SK-N-SH (cell line): ENCODE results near the gene MFSD6L. TPM values are rescaled to one million over a fixed set of nuclear protein-coding genes. Genes with fewer than 3 reads are reported as not detected.

Source experiments
- CTCF ChIA-PET: fragments of 300-600, 350-600 bp; formaldehyde crosslinking; extraction: SDS; loops from one replicate; lab custom pipeline; 2021; lab: Yijun Ruan, JAX
- POLR2A ChIA-PET: fragments of 350-600 bp; sonication (Branson Sonifier 250); formaldehyde crosslinking; extraction: SDS; loops from one replicate; lab custom pipeline; 2020; ENCODE audit warnings: antibody characterized with exemption, inconsistent platforms; lab: Yijun Ruan, JAX
- DNase-seq: peaks from one replicate; pipeline ENCODE4 v3.0.0; 2012
- H2AFZ ChIP-seq: fragments of 200-600 bp; sonication (generic); 2 replicates; pipeline ENCODE4 v1.8.1; 2016; ENCODE audit warnings: antibody characterized with exemption, mild to moderate bottlenecking, low read depth
- H3F3A ChIP-seq: fragments of 200-600 bp; sonication (generic); replicated peaks from 2 replicates; pipeline ENCODE3; 2016; ENCODE audit warnings: antibody characterized with exemption, mild to moderate bottlenecking; ENCODE audit not compliant: insufficient read depth
- H3K27ac ChIP-seq, 2 experiments: fragments of 200-500 bp in 1 of 2; fragments of 200-600 bp in 1 of 2; sonication (Bioruptor generic) in 1 of 2; sonication (generic), shearing (Covaris generic) in 1 of 2; 2 replicates each; pipeline versions ENCODE4 v1.5.1 to v1.6.1; 2014 to 2016; ENCODE audit warnings: low read depth in 2 of 2, inconsistent platforms in 1 of 2, low read length in 1 of 2, mild to moderate bottlenecking in 1 of 2, mixed read lengths in 1 of 2
- H3K27me3 ChIP-seq: fragments of 200-600 bp; sonication (generic), shearing (Covaris generic); 2 replicates; pipeline ENCODE4 v1.6.1; 2016; ENCODE audit warnings: mixed run types; ENCODE audit not compliant: insufficient read depth
- H3K36me3 ChIP-seq, 2 experiments: fragments of 200-500 bp in 1 of 2; fragments of 200-600 bp in 1 of 2; sonication (Bioruptor generic) in 1 of 2; sonication (generic) in 1 of 2; replicated peaks in 1 of 2; 2 replicates each; pipeline versions ENCODE3 to v1.5.1; 2014 to 2016; ENCODE audit warnings: low read length in 1 of 2, mild to moderate bottlenecking in 1 of 2; ENCODE audit not compliant: insufficient read depth in 2 of 2, control insufficient read depth in 1 of 2
- H3K4me1 ChIP-seq, 2 experiments: fragments of 200-500 bp in 1 of 2; fragments of 200-600 bp in 1 of 2; sonication (Bioruptor generic) in 1 of 2; sonication (generic), shearing (Covaris generic) in 1 of 2; 2 replicates each; pipeline versions ENCODE4 v1.5.1 to v1.6.1; 2014 to 2016; ENCODE audit warnings: low read depth in 1 of 2, low read length in 1 of 2, mixed run types in 1 of 2; ENCODE audit not compliant: insufficient read depth in 2 of 2, control insufficient read depth in 1 of 2
- H3K4me2 ChIP-seq: fragments of 200-600 bp; sonication (generic), shearing (Covaris generic); 2 replicates; pipeline ENCODE4 v1.6.1; 2017; ENCODE audit warnings: mixed run types
- H3K4me3 ChIP-seq, 2 experiments: fragments of 200-500 bp in 1 of 2; fragments of 200-600 bp in 1 of 2; sonication (Bioruptor generic) in 1 of 2; sonication (generic), shearing (Covaris generic) in 1 of 2; 2 replicates each; pipeline versions ENCODE4 v1.5.1 to v1.8.1; 2014 to 2016; ENCODE audit warnings: low read depth in 2 of 2, inconsistent platforms in 1 of 2, low read length in 1 of 2, mild to moderate bottlenecking in 1 of 2, mixed read lengths in 1 of 2, moderate library complexity in 1 of 2
- H3K79me2 ChIP-seq: fragments of 200-600 bp; sonication (generic); 2 replicates; pipeline ENCODE4 v1.8.1; 2017; ENCODE audit warnings: mild to moderate bottlenecking; ENCODE audit not compliant: insufficient read depth
- H3K9ac ChIP-seq: fragments of 200-600 bp; sonication (generic); 2 replicates; pipeline ENCODE4 v1.6.1; 2017; ENCODE audit warnings: mixed run types
- H3K9me2 ChIP-seq: fragments of 200-600 bp; sonication (generic); 2 replicates; pipeline ENCODE4 v1.6.1; 2017; ENCODE audit warnings: mixed run types
- H3K9me3 ChIP-seq: fragments of 200-600 bp; sonication (generic); 2 replicates; pipeline ENCODE4 v1.6.1; 2017; ENCODE audit warnings: mixed run types, mild to moderate bottlenecking, moderate library complexity
- H4K20me1 ChIP-seq: fragments of 200-600 bp; sonication (generic); 2 replicates; pipeline ENCODE4 v1.6.1; 2017; ENCODE audit warnings: mild to moderate bottlenecking, mixed run types; ENCODE audit not compliant: insufficient read depth
- CHD2 ChIP-seq: fragments of 150-350 bp; IDR thresholded peaks from 2 replicates; pipeline ENCODE4 v1.6.1; 2018; ENCODE audit warnings: low read length; ENCODE audit not compliant: partially characterized antibody
- FOSL2 ChIP-seq: IDR thresholded peaks from 2 replicates; pipeline ENCODE4 v1.4.0; 2012; ENCODE audit warnings: low read depth, mild to moderate bottlenecking, moderate library complexity, borderline replicate concordance
- FOXJ3 ChIP-seq: sonication (generic); formaldehyde crosslinking; IDR thresholded peaks from 2 replicates; pipeline ENCODE4 v1.5.1; 2020; ENCODE audit warnings: mild to moderate bottlenecking, missing genetic modification reagents
- FOXM1 ChIP-seq: IDR thresholded peaks from 2 replicates; pipeline ENCODE4 v1.4.0; 2012; ENCODE audit warnings: low read depth, mild to moderate bottlenecking
- GABPA ChIP-seq: IDR thresholded peaks from 2 replicates; pipeline ENCODE4 v1.4.0; 2012; ENCODE audit warnings: low read depth, mild to moderate bottlenecking
- JUND ChIP-seq: IDR thresholded peaks from 2 replicates; pipeline ENCODE4 v1.4.0; 2012
- MEF2A ChIP-seq: IDR thresholded peaks from 2 replicates; pipeline ENCODE4 v1.4.0; 2012; ENCODE audit warnings: low read depth, borderline replicate concordance
- MXI1 ChIP-seq: IDR thresholded peaks from 2 replicates; pipeline ENCODE4 v1.6.1; 2012; ENCODE audit warnings: mild to moderate bottlenecking, low read depth, low read length, improper control_type of control experiment
- NRF1 ChIP-seq: IDR thresholded peaks from 2 replicates; pipeline ENCODE4 v1.6.1; 2012; ENCODE audit warnings: low read depth, mild to moderate bottlenecking, low read length
- PBX3 ChIP-seq: IDR thresholded peaks from 2 replicates; pipeline ENCODE4; 2012
- POLR2AphosphoS5 ChIP-seq: IDR thresholded peaks from 2 replicates; pipeline ENCODE4 v1.6.1; 2012; ENCODE audit warnings: low read depth, low read length
- RAD21 ChIP-seq: IDR thresholded peaks from 2 replicates; pipeline ENCODE4 v1.6.1; 2012; ENCODE audit warnings: mild to moderate bottlenecking, low read length
- REST ChIP-seq: IDR thresholded peaks from 2 replicates; pipeline ENCODE4 v1.6.1; 2012; ENCODE audit warnings: mild to moderate bottlenecking, low read depth, low read length, moderate library complexity
- RFX5 ChIP-seq: IDR thresholded peaks from 2 replicates; pipeline ENCODE4 v1.6.1; 2012; ENCODE audit warnings: mild to moderate bottlenecking, improper control_type of control experiment, low read length
- RXRA ChIP-seq: IDR thresholded peaks from 2 replicates; pipeline ENCODE4 v1.4.0; 2012; ENCODE audit warnings: low read depth, mild to moderate bottlenecking, borderline replicate concordance
- SMC3 ChIP-seq: IDR thresholded peaks from 2 replicates; pipeline ENCODE4 v1.6.1; 2012; ENCODE audit warnings: low read depth, low read length, improper control_type of control experiment
- TAF1 ChIP-seq: IDR thresholded peaks from 2 replicates; pipeline ENCODE4 v1.6.1; 2012; ENCODE audit warnings: low read depth, mild to moderate bottlenecking, low read length, moderate library complexity, borderline replicate concordance
- USF2 ChIP-seq: fragments of 150-350 bp; IDR thresholded peaks from 2 replicates; pipeline ENCODE4 v1.6.1; 2017; ENCODE audit warnings: antibody characterized with exemption, low read length, low read depth, borderline replicate concordance
- YY1 ChIP-seq: IDR thresholded peaks from 2 replicates; pipeline ENCODE4 v1.4.0; 2012; ENCODE audit warnings: low read depth, mild to moderate bottlenecking
- WGBS: methylation state at CpG from one replicate; pipeline ENCODE4 v1.1.6; 2017; ENCODE audit warnings: low lambda C conversion rate; 5-methylcytosine and 5-hydroxymethylcytosine counted together
- polyA plus RNA-seq, 3 experiments: library from polyadenylated mRNA; depleted of rRNA; stranded (reverse); fragments of >200 nt; gene quantifications; 2 replicates each; pipeline ENCODE4 v1.2.3, GENCODE V29; 2012

The MFSD6L gene
- polyA plus RNA-seq, 1 of the 3 experiments (the other 2 are of a cell fraction) = not detected

GRCh38 chr17:8776248-8776647 is 22.9 kb downstream of the MFSD6L start:
- H3K4me2 ChIP-seq = no peak overlapping the region
- H4K20me1 ChIP-seq = no peaks in the 10 kb centered on the region
- H3K9me3 ChIP-seq = peaks cover 7% of the 10 kb centered on the region; the same call in 1 of the 2 replicates
- H3K27me3 ChIP-seq = peaks cover 7% of the 10 kb centered on the region; the same call in 1 of the 2 replicates
- ChIA-PET CTCF (interaction anchor here (0.8 to 2.4 kb wide), 6 partner anchors 9 to 30 kb away, joined by 3 to 17 read pairs (median 3); no protein-coding TSS in a partner anchor), POLR2A (no interaction called here)
- H3K9me2 ChIP-seq = no peaks in the 10 kb centered on the region
- no peak overlapping the region for H3K27ac ChIP-seq
- H3F3A ChIP-seq = no peaks in the 10 kb centered on the region
- no peaks in the 10 kb centered on the region for H3K79me2 ChIP-seq
- no peak overlapping the region for H2AFZ ChIP-seq
- H3K9ac ChIP-seq = no peak overlapping the region
- TF ChIP-seq FOSL2 (no peak), FOXJ3 (no peak), RFX5 (no peak), PBX3 (no peak), REST (no peak)
- no peaks in the 10 kb centered on the region for H3K4me1 ChIP-seq
- no peak for DNase-seq
- no peaks in the 10 kb centered on the region for H3K36me3 ChIP-seq
- H3K4me3 ChIP-seq = no peak overlapping the region

- no peak overlapping the region for H3K4me2 ChIP-seq
- no peaks in the 10 kb centered on the region for H3K9me2 ChIP-seq
- peaks cover 19% of the 10 kb centered on the region; the same call in 1 of the 2 replicates for H3K27me3 ChIP-seq
- no peak overlapping the region for H3K4me3 ChIP-seq
- no peaks in the 10 kb centered on the region for H3K36me3 ChIP-seq
- no peaks in the 10 kb centered on the region for H3K4me1 ChIP-seq
- ChIA-PET POLR2A (no interaction called here), CTCF (interaction anchor here (0.8 to 1.7 kb wide), 3 partner anchors 16 to 21 kb away, joined by 3 to 8 read pairs (median 5); no protein-coding TSS in a partner anchor)
- no peaks in the 10 kb centered on the region for H3K9me3 ChIP-seq
- no peak overlapping the region for H3K27ac ChIP-seq
- no peaks in the 10 kb centered on the region for H3K79me2 ChIP-seq
- H2AFZ ChIP-seq = no peak overlapping the region
- H3K9ac ChIP-seq = no peak overlapping the region
- TF ChIP-seq RFX5 (no peak), RAD21 (no peak), NRF1 (no peak), PBX3 (no peak), RXRA (no peak), CHD2 (no peak), FOXM1 (no peak), POLR2AphosphoS5 (no peak), YY1 (no peak), USF2 (no peak), JUND (no peak), MEF2A (no peak), GABPA (no peak), TAF1 (no peak), MXI1 (no peak), SMC3 (no peak)
- no peak for DNase-seq
- WGBS = 22% methylated on average over 2 of the region's 2 CpGs
- no peaks in the 10 kb centered on the region for H4K20me1 ChIP-seq
- no peaks in the 10 kb centered on the region for H3F3A ChIP-seq
Observed at GRCh38 chr17:8766731-8767130, 32.4 kb downstream of the MFSD6L start.
